GM12872 (cell line): Measurements from ENCODE around the gene ATXN1.

Experiments
- CTCF ChIP-seq: IDR thresholded peaks from 3 replicates; pipeline ENCODE4 v1.5.1; 2011; ENCODE audit warnings: low read depth, mild to moderate bottlenecking, low read length, moderate library complexity; ENCODE audit not compliant: insufficient read depth

The ATXN1 gene

GRCh38 chr6:16414205-16414604 is 347.1 kb downstream of the ATXN1 start:
- TF ChIP-seq CTCF, result no peak

GRCh38 chr6:16413399-16413798 is 347.9 kb downstream of the ATXN1 start:
- no peak for TF ChIP-seq CTCF

GRCh38 chr6:16412982-16413381 is 348.3 kb downstream of the ATXN1 start:
- TF ChIP-seq CTCF, result no peak

GRCh38 chr6:16412171-16412570 is 349.1 kb downstream of the ATXN1 start:
- TF ChIP-seq CTCF, result no peak

GRCh38 chr6:16409531-16410441 is 351.5 kb downstream of the ATXN1 start:
- peak; percentile 92 for TF ChIP-seq CTCF

GRCh38 chr6:16408766-16409165 is 352.5 kb downstream of the ATXN1 start:
- TF ChIP-seq CTCF, result no peak

GRCh38 chr6:16406966-16407365 is 354.3 kb downstream of the ATXN1 start:
- TF ChIP-seq CTCF, result no peak
